Ovary (tissue), 3 donors: ENCODE data around the gene TRPC6.

ENCODE experiments used
- EP300 ChIP-seq: sonication (generic); formaldehyde crosslinking; IDR thresholded peaks from one replicate; pipeline ENCODE4 v1.6.1; 2017; ENCODE audit warnings: antibody characterized with exemption
- POLR2A ChIP-seq: fragments of 450-650 bp; IDR thresholded peaks from one replicate; pipeline ENCODE4 v1.6.1; 2017; ENCODE audit warnings: antibody characterized with exemption, mild to moderate bottlenecking, moderate library complexity
- TF ChIP-seq, protein P1 (sequence below), 3 donors: fragments of 450-650 bp in 2 of 3; fragments of 200-600 bp in 1 of 3; IDR thresholded peaks; one replicate each; pipeline versions ENCODE4 v1.5.1 to v1.8.0; 2016 to 2022; ENCODE audit warnings: antibody characterized with exemption in 3 of 3, mild to moderate bottlenecking in 1 of 3
- donor health status: DM: no; HTN: no; CAD: no.

DNA sequence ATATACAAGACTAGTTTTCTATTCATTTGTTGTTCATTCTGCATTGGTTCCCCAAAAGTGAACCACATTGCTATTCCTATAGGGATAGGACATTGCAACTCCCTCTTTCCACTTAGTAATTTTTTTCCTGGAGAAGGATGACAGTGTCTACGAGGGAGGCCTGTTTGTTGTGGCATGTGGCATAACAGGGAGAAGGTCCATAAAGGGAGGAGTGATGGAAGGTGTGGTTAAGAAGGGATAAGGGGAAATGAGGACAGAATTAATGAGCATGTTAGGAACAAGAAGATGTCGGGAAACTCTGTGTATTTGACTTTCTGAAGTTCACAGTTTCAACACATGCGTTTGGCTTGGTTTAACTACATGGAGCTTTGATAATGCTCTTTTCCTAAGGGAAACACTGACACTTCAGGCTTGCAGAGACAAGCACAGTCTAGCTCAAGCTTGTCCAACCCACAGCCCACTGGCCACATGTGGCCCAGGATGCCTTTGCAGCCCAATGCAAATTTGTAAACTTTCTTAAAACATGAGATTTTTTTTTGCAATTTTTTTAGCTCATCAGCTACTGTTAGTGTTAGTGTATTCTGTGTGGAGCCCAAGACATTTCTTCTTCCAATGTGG is 149.7 kb downstream of the TRPC6 start:
- TF ChIP-seq, protein P1, sequence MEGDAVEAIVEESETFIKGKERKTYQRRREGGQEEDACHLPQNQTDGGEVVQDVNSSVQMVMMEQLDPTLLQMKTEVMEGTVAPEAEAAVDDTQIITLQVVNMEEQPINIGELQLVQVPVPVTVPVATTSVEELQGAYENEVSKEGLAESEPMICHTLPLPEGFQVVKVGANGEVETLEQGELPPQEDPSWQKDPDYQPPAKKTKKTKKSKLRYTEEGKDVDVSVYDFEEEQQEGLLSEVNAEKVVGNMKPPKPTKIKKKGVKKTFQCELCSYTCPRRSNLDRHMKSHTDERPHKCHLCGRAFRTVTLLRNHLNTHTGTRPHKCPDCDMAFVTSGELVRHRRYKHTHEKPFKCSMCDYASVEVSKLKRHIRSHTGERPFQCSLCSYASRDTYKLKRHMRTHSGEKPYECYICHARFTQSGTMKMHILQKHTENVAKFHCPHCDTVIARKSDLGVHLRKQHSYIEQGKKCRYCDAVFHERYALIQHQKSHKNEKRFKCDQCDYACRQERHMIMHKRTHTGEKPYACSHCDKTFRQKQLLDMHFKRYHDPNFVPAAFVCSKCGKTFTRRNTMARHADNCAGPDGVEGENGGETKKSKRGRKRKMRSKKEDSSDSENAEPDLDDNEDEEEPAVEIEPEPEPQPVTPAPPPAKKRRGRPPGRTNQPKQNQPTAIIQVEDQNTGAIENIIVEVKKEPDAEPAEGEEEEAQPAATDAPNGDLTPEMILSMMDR (IDR thresholded peaks at IDR 0.05), result no peak
- TF ChIP-seq EP300 (no peak), POLR2A (no peak)
